T-helper 1 cell treated with Interleukin-12 subunit alpha and Interleukin-12 subunit beta and Interleukin-4 antibody, amounts not matched to agents 30 ng/mL and 1 ng/mL, for 36 hours (primary cell): ENCODE data around the gene SAMSN1. TPM values are rescaled to one million over a fixed set of nuclear protein-coding genes. Genes with fewer than 3 reads are reported as not detected.

Experiments
- intact Hi-C: fragments of 100-400 bp; cut with micrococcal nuclease; formaldehyde crosslinking; loops from one replicate; pipeline ENCODE4 v1.15.1; 2024
- total RNA-seq: library from RNA; stranded (reverse); gene quantifications from 2 replicates; pipeline ENCODE4 v1.2.3, GENCODE V29; 2022

Gene SAMSN1
- total RNA-seq, 1 donor from 2014 or later: 140 TPM

- intact Hi-C loops: loop anchor here (1.0 kb wide), 1 partner anchor 7 kb away; no protein-coding TSS in a partner anchor
Observed at GRCh38 chr21:14567331-14568279, 21.5 kb upstream of the SAMSN1 start.

GRCh38 chr21:14566894-14567293 lies 20.8 kb upstream of the SAMSN1 start:
- intact Hi-C loops: no loop called here

- intact Hi-C loops: no loop called here
Observed at GRCh38 chr21:14562959-14563358, 16.8 kb upstream of the SAMSN1 start.

- intact Hi-C loops: loop anchor here (1.0 kb wide), 2 partner anchors 8 to 12 kb away; no protein-coding TSS in a partner anchor
Observed at GRCh38 chr21:14560555-14560954, 14.4 kb upstream of the SAMSN1 start.

GRCh38 chr21:14560139-14560538 lies 14.0 kb upstream of the SAMSN1 start:
- intact Hi-C loops: loop anchor here (1.0 kb wide), 2 partner anchors 8 to 12 kb away; no protein-coding TSS in a partner anchor

GRCh38 chr21:14559102-14559501 lies 13.0 kb upstream of the SAMSN1 start:
- intact Hi-C loops: no loop called here

- intact Hi-C loops: no loop called here
Observed at GRCh38 chr21:14557413-14557812, 11.3 kb upstream of the SAMSN1 start.

GRCh38 chr21:14554948-14555347 lies 8.8 kb upstream of the SAMSN1 start:
- intact Hi-C loops: loop anchor here (1.0 kb wide), 1 partner anchor 9 kb away; the partner anchor contains the start of gene SAMSN1

- intact Hi-C loops: no loop called here
Observed at GRCh38 chr21:14553422-14553821, 7.3 kb upstream of the SAMSN1 start.

GRCh38 chr21:14551741-14552140 lies 5.6 kb upstream of the SAMSN1 start:
- intact Hi-C loops: no loop called here

GRCh38 chr21:14550135-14550534 lies 4.0 kb upstream of the SAMSN1 start:
- intact Hi-C loops: no loop called here

GRCh38 chr21:14548779-14549178 lies 2.7 kb upstream of the SAMSN1 start:
- intact Hi-C loops: loop anchor here (1.0 to 10.0 kb wide), 5 partner anchors 12 to 1184 kb away; no protein-coding TSS in a partner anchor

- intact Hi-C loops: loop anchor here (1.0 to 10.0 kb wide), 7 partner anchors 12 to 1184 kb away; no protein-coding TSS in a partner anchor
Observed at GRCh38 chr21:14547834-14548513, 1.9 kb upstream of the SAMSN1 start.

GRCh38 chr21:14546719-14547118 lies 604 bp upstream of the SAMSN1 start:
- intact Hi-C loops: loop anchor here (1.0 to 10.0 kb wide), 14 partner anchors 9 to 1186 kb away; partner anchors contain the start of gene HSPA13

GRCh38 chr21:14543983-14544382 lies 2.1 kb downstream of the SAMSN1 start:
- intact Hi-C loops: loop anchor here (2.0 to 10.0 kb wide), 2 partner anchors 17 to 971 kb away; no protein-coding TSS in a partner anchor

GRCh38 chr21:14542638-14543037 lies 3.5 kb downstream of the SAMSN1 start:
- intact Hi-C loops: loop anchor here (1.0 to 10.0 kb wide), 3 partner anchors 8 to 972 kb away; no protein-coding TSS in a partner anchor

GRCh38 chr21:14541841-14542490 lies 4.1 kb downstream of the SAMSN1 start:
- intact Hi-C loops: loop anchor here (1.0 to 10.0 kb wide), 3 partner anchors 8 to 973 kb away; no protein-coding TSS in a partner anchor

GRCh38 chr21:14538483-14538882 lies 7.6 kb downstream of the SAMSN1 start:
- intact Hi-C loops: no loop called here

GRCh38 chr21:14536929-14537328 lies 9.2 kb downstream of the SAMSN1 start:
- intact Hi-C loops: no loop called here

- intact Hi-C loops: loop anchor here (2.0 kb wide), 2 partner anchors 83 to 153 kb away; partner anchors contain the start of gene HSPA13
Observed at GRCh38 chr21:14535702-14536101, 10.4 kb downstream of the SAMSN1 start.
